Embryonic facial prominence (tissue), 1 donor: Measurements from ENCODE around the gene RERE.

ENCODE experiments used
- DNase-seq: peaks from one replicate; pipeline ENCODE4 v3.0.0-alpha.2; 2016; ENCODE audit errors: extremely low spot score

RERE gene

DNA sequence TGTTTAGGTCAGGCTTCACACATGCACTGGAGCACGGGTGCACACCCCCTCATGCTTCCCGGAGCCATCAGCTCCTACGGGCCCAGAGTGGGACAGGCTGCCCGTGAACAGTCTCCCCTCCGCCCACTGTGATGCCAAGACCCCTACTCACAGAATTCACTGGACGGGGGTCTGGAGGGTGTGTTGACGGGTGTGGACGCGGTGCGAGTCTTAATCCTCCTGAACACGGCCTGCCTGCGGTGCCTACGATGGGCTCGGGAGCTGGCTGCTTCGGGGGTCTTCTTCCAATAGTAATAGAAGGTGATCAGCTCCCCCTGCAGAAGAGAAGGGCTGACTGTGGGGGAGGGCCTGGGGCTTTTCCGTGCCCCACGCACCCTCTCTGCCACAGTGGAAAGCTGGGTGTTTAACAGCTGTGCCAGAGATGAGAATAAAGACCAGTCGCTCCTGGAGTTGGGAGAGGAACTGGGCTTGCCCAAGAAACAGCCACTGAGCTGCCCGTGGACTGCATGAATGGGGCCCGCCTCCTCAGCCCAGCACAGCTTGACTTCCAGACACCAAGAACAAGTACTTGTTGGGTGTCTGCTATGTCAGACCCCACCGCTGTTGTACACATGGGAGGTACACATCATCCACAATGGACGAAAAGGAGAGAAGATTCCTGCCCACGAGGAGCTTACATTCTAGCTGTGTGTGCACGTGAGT lies 451.6 kb downstream of the RERE start:
- no peak for DNase-seq

DNA sequence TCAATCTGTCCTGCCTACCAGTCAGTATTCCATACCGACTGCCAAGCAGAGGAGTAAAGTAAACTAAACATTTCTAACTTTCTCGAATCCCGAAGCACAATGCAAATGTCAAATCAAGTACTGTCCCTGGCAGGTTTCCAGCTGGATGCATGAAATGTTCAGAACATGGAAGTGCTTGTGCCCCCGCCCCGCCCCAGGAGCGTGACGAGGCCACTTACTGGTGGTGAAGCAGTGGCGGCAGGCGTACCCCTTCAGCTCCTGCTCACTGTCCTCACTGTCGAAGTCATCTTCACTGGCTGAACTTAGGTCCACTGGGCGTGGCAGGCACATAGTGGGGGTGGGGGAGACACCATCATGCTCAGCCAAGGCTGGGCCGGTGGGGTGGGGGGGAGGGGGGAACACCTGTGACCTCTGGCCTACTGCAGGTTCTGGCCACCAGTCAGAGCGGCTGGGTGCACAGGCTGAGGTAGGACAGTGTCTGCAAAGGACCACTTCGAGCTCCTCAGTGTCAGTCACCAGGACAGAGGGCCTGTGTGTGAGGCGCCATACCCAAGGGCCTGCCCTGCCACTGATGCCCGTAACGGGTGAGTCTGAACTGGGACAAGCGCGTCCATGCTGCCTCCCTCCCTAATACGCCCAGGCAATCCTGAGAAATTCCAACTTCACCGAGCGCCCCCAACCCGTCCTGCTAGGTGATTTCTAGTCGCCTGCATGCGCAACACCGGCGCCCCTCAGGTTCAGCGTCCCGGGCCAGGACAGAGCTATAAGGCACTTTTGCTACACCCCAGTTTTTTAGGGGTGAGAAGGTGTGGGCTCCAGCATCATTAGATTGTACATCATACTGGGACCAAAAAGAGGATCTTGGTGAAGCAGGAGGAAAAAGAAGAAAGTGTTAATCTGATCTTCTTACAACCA lies 452.7 kb downstream of the RERE start:
- DNase-seq, result no peak

GRCh38 chr1:8363767-8364301 lies 453.6 kb downstream of the RERE start:
- DNase-seq, result no peak

- DNase-seq, result no peak
These were observed 454.2 kb downstream of the RERE start for GRCh38 chr1:8363186-8363766.

GRCh38 chr1:8362701-8363101 lies 454.7 kb downstream of the RERE start:
- no peak for DNase-seq

DNA sequence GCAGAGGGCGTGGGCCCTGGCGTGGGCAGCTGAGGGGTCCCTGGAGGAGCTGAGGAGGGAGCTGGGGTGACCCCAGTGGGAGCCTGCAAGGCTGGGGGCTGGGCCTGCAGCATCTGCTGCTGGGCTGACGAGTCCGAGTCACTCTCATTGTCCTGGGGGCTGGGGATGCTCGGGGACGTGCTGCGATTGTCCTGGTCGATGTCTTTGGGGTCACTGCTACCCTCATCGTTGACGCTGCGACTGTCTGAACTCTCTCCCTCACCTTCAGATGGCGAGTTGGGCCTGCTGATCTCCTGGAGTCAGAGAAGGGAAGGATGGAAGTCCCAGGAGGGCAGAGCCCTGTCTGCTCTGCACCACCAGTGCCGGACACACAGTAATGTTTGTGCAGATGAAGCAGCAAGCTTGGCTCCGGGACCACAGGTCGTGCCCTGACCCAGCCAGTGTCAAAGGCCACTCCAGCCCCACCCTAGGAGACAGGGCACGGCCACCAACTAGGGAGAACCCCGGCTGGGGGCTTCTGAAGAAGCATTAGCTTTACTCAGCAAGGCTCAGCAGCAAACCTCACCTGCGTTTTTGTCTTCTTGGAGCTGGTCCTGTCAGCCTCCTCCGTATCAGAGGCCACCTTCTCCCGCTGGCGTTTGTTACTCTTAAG lies 456.1 kb downstream of the RERE start:
- no peak for DNase-seq

DNA sequence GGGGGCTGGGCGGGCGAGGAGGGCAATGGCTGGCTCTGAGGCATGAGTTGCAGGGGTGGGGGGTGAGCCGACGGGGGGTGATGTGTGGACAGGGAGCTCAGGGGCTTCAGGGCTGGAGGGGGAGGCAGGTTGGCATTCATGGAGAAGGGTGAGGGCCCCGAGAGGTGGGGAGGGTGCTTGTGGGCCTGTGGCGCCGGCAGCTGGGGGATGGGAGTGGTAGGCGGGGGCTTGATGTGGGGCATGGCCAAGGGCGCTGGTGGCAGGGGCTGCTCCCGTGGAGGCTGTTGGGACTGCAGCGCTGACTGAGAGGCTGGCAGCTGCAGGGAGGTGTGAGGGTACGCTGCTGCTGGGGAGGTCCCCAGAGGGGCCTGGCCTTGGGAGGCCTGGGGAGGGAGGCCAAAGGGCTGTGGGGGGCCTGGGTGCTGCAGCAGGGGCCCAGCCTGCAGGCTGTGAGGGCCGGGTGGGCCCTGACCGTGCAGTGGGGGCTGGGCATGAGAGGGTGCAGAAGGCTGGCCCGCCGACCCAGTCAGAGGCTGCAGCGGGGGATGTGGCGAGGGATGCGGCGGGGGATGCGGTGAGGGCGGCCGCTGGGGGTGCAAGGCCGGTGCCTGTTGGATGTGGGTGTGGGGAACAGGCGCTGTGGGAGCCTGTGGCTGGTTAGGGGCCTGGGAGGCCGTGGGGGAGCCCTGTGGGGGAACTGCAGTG lies 456.8 kb downstream of the RERE start:
- DNase-seq, result no peak

DNA sequence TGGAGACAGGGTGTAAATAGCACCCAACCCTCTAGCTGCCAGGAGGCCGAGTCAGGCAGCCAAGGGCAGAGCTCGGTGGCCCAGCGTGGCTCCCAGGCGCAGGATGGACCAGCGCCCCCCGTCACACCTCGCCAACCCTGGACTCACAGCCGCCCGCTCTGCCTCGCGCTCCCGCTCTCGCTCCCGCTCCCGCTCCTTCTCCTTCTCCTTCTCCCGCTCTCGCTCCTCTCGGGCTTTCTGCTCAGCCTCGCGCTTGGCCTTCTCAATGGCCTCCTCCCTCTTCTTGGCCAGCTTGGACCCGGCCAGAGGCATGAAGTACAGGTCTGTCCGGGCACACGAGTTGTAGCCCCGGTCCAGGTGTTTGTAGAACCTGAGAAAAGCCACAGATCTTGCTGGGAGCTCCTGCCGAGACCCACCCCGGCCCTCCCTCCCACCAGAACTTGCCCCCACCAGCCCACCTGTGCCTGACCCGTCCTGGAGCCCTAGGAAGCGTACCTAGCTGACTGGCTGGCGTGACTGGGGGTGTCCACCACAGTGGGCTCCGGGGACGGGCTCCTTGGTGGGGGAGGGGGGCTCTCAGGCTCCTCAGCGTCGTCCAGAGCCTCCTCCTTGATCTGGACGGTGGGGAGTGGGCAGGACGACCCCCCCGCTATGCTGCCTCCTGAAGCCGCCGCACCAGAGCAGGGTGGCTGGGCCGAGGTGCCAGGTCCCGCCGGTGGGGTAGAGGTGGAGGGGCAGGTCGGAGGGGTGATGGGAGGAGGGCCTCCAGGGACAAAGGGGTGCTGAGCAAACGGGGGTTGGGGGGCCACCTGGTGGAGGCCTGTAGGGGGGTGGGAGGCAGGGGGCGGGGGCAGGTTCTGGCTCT lies 457.6 kb downstream of the RERE start:
- DNase-seq, result no peak

DNA sequence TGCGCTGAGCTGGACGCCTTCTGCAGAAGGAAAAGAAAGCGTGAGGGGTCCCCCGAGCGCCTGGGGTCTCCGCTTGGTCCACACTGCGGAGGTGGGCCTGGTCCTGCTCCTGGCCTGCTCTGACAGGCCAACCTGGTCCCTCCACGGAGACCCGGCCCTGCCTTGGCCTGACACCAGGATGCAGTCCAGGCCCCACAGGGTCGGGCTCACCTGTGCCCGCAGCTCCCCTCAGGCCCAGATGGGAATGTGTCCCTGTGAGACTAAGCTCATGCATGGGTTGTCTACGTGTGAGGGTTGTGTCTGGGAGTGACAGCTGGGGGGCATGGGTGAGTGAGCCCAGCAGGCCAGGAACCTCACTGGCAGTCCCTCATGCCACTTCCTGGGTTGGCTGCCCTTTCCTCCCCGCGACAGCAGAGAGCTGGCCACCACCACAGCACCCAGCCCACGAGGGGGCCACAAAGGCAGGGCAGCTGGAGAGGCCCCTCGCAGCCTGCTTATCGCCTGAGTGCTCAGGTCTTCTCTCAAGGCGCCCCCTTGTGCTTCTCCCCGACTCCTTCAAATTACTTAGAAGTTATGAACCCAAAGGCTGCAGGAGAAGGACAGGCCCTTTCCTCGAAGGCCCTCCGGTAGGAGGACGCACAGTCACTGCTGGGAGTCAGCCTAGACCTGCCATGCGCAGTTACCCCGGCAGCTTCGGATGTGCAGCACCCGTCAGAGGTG lies 458.4 kb downstream of the RERE start:
- no peak for DNase-seq

- no peak for DNase-seq
These were observed 459.1 kb downstream of the RERE start for GRCh38 chr1:8358241-8358896.

DNA sequence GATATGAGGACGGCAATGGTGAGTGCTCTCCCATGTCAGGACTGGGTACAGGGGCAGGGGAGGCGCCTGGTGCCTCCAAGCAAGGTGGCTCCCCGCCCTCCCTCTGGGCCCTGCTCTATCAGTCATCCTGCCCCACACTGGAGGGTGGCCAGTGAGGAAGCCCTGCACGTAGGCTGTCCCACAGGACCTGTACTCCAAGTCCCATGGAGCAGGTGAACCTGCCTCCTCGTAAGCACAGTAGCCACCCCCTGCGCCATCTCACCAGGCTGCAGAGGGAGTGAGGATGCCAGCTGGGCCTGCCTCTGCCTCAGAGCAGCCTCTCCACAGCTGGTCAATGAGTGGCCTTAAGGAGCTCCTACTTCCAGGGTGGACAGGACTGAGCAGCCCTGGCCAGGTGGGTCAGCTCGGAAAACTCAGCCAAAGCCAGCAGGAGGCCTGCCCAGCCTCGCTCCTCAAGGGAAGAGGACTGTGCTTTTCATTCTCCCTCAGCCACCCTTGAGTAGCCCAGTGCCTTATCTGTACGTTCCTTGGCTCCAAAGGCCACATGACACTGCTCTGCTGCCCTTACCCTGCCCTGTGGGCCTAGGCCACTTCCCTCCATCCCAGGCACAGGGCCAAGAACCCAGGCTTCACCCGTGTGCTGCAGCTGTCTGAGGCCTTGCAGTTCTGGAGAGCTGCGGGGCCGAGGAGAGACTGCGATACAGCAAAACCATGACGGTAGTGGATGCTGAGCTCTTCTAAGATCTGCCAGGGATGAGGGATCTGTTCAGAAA lies 459.9 kb downstream of the RERE start:
- DNase-seq, result no peak

DNA sequence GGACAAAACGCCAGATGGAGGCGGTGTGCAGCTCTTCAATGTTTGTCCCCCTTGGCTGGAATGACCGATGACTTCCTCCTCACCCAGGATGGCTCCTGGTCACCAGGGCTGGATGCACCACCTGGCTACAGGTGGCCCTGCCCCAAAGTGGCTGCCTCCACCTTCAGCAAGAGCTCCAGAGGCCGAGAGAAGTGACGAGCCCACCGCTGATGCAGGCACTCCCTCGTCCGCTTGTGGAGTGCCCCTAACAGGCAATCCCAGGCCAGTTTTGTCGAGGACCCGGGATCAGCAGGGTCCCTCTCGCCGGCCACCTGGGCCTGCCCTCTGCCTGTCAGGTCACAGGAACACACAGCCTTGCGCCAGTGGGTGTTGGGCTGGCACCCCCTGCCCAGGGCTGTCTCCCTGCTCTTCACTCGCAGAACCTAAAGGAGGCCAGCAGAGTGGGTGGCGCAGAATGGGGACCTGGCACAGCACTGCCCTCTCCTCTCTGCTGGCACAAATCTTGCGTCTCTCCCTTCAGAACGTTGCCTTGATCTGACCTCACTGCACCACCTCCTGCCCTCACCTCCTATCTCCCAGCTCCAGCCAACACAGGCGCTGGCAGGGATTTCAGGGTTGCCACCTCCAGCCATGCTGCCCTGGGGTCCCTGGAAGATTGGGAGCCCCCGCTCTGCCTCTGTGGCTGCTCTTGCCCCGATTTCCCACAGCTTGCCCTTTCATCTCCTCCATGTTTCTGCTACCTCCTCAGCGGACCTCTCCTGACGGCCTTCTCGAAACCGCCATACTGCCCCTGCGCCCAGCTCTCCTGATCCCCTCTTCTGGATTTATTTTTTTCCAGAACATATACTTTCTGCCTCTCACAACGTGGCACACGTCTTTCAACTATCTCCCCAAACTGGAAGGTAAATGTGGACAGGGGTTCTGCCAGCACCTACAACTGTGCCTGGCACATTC lies 460.9 kb downstream of the RERE start:
- DNase-seq, result no peak

- DNase-seq, result no peak
These were observed 461.8 kb downstream of the RERE start for GRCh38 chr1:8355439-8356255.

GRCh38 chr1:8354038-8354437 lies 463.4 kb downstream of the RERE start:
- no peak for DNase-seq

GRCh38 chr1:8352886-8353785 lies 464.3 kb downstream of the RERE start:
- no peak for DNase-seq
